IPS DF 19.7 (cell line): ENCODE measurements around the gene MSRB1.

Source experiments
- DNase-seq: peaks from one replicate; pipeline ENCODE4 v3.0.0-alpha.2; 2013; ENCODE audit warnings: low read depth, low spot score

MSRB1 gene

GRCh38 chr16:1917665-1918350, 25.2 kb downstream of the MSRB1 start:
- DNase-seq: no peak

GRCh38 chr16:1917056-1917664, 25.8 kb downstream of the MSRB1 start:
- no peak for DNase-seq

GRCh38 chr16:1916640-1916990, 26.4 kb downstream of the MSRB1 start:
- DNase-seq: no peak

GRCh38 chr16:1915732-1916639, 27.0 kb downstream of the MSRB1 start:
- DNase-seq: no peak

GRCh38 chr16:1914988-1915387, 28.0 kb downstream of the MSRB1 start:
- no peak for DNase-seq

GRCh38 chr16:1914084-1914608, 28.9 kb downstream of the MSRB1 start:
- no peak for DNase-seq

GRCh38 chr16:1913327-1914083, 29.5 kb downstream of the MSRB1 start:
- no peak for DNase-seq

GRCh38 chr16:1912215-1912543, 30.8 kb downstream of the MSRB1 start:
- DNase-seq: no peak

- no peak for DNase-seq
These were observed 31.4 kb downstream of the MSRB1 start for GRCh38 chr16:1911467-1912214.

GRCh38 chr16:1909561-1910231, 33.3 kb downstream of the MSRB1 start:
- no peak for DNase-seq

GRCh38 chr16:1908983-1909382, 34.0 kb downstream of the MSRB1 start:
- no peak for DNase-seq

- DNase-seq: no peak
These were observed 34.8 kb downstream of the MSRB1 start for GRCh38 chr16:1908184-1908583.

- DNase-seq: no peak
These were observed 35.7 kb downstream of the MSRB1 start for GRCh38 chr16:1907226-1907860.

GRCh38 chr16:1906846-1907165, 36.2 kb downstream of the MSRB1 start:
- no peak for DNase-seq

GRCh38 chr16:1906055-1906845, 36.7 kb downstream of the MSRB1 start:
- DNase-seq: no peak

GRCh38 chr16:1903845-1904840, 38.9 kb downstream of the MSRB1 start:
- no peak for DNase-seq

- no peak for DNase-seq
These were observed 39.8 kb downstream of the MSRB1 start for GRCh38 chr16:1903220-1903574.

GRCh38 chr16:1902547-1903219, 40.3 kb downstream of the MSRB1 start:
- no peak for DNase-seq
